Naive thymus-derived CD8-positive, alpha-beta T cell (primary cell): ENCODE measurements around the gene PIP5K1C. TPM values are rescaled to one million over a fixed set of nuclear protein-coding genes. Genes with fewer than 3 reads are reported as not detected.

Source experiments
- ATAC-seq, 2 donors: fragments of 150-1000 bp; cut with Tn5 transposase in 1 of 2; sonication (Bioruptor Pico), chemical (Tn5 transposase) in 1 of 2; 1 replicate in 1 of 2; 2 replicates in 1 of 2; pipeline ENCODE4 v1.10.0; 2021; ENCODE audit warnings: mild to moderate bottlenecking in 2 of 2, moderate library complexity in 2 of 2
- POLR2A ChIA-PET: fragments of 350-600 bp; sonication (Branson Sonifier 250); formaldehyde crosslinking; loops from one replicate; lab custom pipeline; 2021; ENCODE audit warnings: antibody characterized with exemption; lab: Charles Lee
- DNase-seq, 10 donors: peaks; one replicate each; pipeline versions ENCODE4 v3.0.0 to v3.0.0-alpha.2; 2020 to 2022
- H3K27ac Mint-ChIP-seq, 10 donors: one replicate each; pipeline ENCODE4 v1.8.0; 2020 to 2022; ENCODE audit warnings: mild to moderate bottlenecking in 10 of 10, mixed read lengths in 10 of 10, moderate library complexity in 4 of 10, inconsistent platforms in 1 of 10
- H3K27me3 Mint-ChIP-seq, 5 donors: one replicate each; pipeline ENCODE4 v1.8.0; 2021 to 2022; ENCODE audit warnings: mixed read lengths in 5 of 5
- H3K36me3 Mint-ChIP-seq, 3 donors: one replicate each; pipeline ENCODE4 v1.8.0; 2020 to 2022; ENCODE audit warnings: mixed read lengths in 3 of 3, mild to moderate bottlenecking in 2 of 3, inconsistent platforms in 1 of 3
- H3K4me1 Mint-ChIP-seq, 4 donors: one replicate each; pipeline ENCODE4 v1.8.0; 2021 to 2022; ENCODE audit warnings: mixed read lengths in 4 of 4
- H3K4me3 Mint-ChIP-seq, 10 donors: one replicate each; pipeline ENCODE4 v1.8.0; 2020 to 2022; ENCODE audit warnings: mild to moderate bottlenecking in 10 of 10, mixed read lengths in 10 of 10, moderate library complexity in 6 of 10, inconsistent platforms in 1 of 10
- H3K9me3 Mint-ChIP-seq, 9 donors: one replicate each; pipeline ENCODE4 v1.8.0; 2020 to 2022; ENCODE audit warnings: mixed read lengths in 9 of 9, mild to moderate bottlenecking in 3 of 9, inconsistent platforms in 1 of 9, moderate library complexity in 1 of 9
- polyA plus RNA-seq, 3 donors: library from polyadenylated mRNA; unstranded; fragments of 300-500 nt; fragmentation: Illumina TruSeq; gene quantifications; one replicate each; pipeline ENCODE4 v1.2.3, GENCODE V29; 2021
- total RNA-seq, 8 experiments: library from RNA in 2 of 8; stranded (reverse) in 2 of 8; gene quantifications; one replicate each; pipeline ENCODE4 v1.2.3 and lab custom pipeline; 2021 to 2026

Gene PIP5K1C
- total and polyA plus RNA-seq, 5 experiments from 2014 or later: 3.9 to 32.0 (median 10.1) TPM

DNA sequence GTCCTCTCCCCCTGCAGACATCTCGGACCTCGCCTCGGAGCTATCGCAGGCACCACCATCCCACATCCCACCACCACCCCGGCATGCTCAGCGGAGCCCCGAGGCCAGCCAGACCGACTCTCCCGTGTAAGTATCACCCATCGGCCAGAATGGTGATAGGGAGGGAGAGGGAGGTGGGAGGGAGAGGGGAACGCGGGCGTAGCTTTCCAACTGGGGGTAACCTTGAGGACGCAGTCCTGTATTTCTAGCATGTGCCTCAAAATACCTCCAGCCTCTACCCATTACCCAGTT lies 34.0 kb upstream of the PIP5K1C start:
- Mint-ChIP-seq H3K27ac (no peak overlapping the region), H3K27me3 (no peaks in the 10 kb centered on the region), H3K36me3 (peaks cover 0 to 13% (median 0%) of the 10 kb centered on the region in 3 donors), H3K9me3 (no peaks in the 10 kb centered on the region), H3K4me3 (no peak overlapping the region), H3K4me1 (peaks cover 8 to 15% (median 10%) of the 10 kb centered on the region in 4 donors)
- ATAC-seq (no peak), DNase-seq (no peak)
- POLR2A ChIA-PET: interaction anchor here (1.0 kb wide), 1 partner anchor 28 kb away, joined by 3 read pairs; the partner anchor contains the start of genes APBA3 and MRPL54

DNA sequence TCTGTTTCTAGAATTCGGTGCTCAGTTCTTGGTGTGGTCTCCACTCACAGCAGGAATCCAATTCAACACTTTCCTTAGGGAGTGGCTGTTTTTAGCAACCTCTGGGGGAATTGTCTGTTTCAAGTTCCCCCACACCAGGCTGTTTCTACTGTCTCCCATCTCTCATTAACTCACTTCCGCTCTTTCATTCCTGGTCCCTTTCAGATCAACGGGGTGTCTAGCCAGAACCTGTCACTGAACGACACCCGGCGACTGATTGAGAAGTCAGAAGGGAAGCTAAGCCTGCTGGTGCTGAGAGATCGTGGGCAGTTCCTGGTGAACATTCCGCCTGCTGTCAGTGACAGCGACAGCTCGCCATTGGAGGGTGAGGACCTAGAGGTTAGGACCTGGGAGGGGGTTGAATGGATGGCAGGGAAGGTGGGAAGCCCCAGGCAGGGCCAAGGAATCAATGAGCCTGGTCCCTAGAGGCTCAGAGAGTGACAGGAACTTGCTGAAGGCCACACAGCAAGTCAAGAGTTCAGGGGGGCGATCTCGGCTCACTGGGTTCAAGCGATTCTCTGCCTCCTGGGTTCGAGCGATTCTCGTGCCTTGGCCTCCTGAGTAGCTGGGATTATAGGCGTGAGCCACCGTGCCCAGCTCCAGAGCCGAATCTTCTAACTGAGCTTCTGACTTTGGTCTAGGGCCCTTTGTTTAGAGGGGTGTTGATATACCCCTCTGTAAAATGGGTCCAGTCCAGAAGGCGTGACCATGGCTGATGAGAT lies 33.5 kb upstream of the PIP5K1C start:
- Mint-ChIP-seq H3K4me1 (peaks cover 6 to 11% (median 7%) of the 10 kb centered on the region in 4 donors), H3K9me3 (no peaks in the 10 kb centered on the region), H3K27me3 (no peaks in the 10 kb centered on the region), H3K4me3 (no peak overlapping the region), H3K36me3 (peaks cover 0 to 13% (median 0%) of the 10 kb centered on the region in 3 donors), H3K27ac (peak overlapping the region in 3 of 10 donors; percentile 47 to 53 (median 49))
- DNase-seq: no peak
- ATAC-seq: no peak
- POLR2A ChIA-PET: interaction anchor here (1.0 kb wide), 1 partner anchor 28 kb away, joined by 3 read pairs; the partner anchor contains the start of genes APBA3 and MRPL54

DNA sequence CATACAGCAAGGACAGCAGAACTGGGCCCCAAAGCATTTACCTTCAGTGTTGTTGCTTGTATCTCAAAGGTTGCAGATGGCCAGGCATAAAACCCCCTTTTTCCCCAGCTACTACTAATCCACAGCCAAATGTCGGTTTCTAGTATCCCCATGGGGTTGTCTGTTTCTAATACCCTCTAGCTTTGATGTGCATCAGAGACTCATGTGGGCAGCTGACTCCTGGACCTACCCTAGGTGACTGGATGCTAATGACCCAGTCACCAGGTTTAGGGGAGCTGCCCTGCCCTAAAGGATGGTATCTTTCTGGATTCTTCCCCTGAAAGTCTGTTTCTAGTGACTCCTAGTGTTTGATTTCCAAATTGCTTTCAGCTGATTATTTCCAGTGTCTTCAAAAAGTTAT lies 31.8 kb upstream of the PIP5K1C start:
- POLR2A ChIA-PET: interaction anchor here (0.5 to 0.7 kb wide), 2 partner anchors 164 to 822 kb away, joined by 3 to 4 read pairs; no protein-coding TSS in a partner anchor
- H3K27ac Mint-ChIP-seq: peak overlapping the region in 1 of 10 donors; percentile 21
- no peaks in the 10 kb centered on the region for H3K27me3 Mint-ChIP-seq
- DNase-seq (no peak), ATAC-seq (no peak)
- no peak overlapping the region for H3K4me3 Mint-ChIP-seq
- H3K4me1 Mint-ChIP-seq: peaks cover 0 to 4% (median under 1%) of the 10 kb centered on the region in 4 donors
- peaks cover 0 to 9% (median 0%) of the 10 kb centered on the region in 3 donors for H3K36me3 Mint-ChIP-seq
- H3K9me3 Mint-ChIP-seq: no peaks in the 10 kb centered on the region

DNA sequence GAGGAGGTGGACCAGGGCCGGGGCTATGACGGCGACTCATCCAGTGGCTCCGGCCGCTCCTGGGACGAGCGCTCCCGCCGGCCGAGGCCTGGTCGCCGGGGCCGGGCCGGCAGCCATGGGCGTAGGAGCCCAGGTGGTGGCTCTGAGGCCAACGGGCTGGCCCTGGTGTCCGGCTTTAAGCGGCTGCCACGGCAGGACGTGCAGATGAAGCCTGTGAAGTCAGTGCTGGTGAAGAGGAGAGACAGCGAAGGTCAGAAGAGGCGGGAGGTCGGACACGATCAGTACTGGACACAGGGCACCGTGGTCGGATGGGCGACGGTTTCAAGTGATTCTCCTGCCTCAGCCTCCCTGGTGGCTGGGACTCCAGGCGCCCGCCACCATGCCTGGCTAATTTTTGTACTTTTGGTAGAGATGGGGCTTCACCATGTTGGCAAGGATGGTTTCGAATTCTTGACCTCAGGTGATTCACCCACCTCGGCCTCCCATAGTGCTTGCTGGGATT lies 30.2 kb upstream of the PIP5K1C start:
- Mint-ChIP-seq H3K27ac (peak overlapping the region in 1 of 10 donors; percentile 9), H3K9me3 (no peaks in the 10 kb centered on the region), H3K4me3 (no peak overlapping the region), H3K4me1 (peaks cover 0 to 4% (median 0%) of the 10 kb centered on the region in 4 donors), H3K36me3 (peaks cover 0 to under 1% (median 0%) of the 10 kb centered on the region in 3 donors), H3K27me3 (no peaks in the 10 kb centered on the region)
- POLR2A ChIA-PET: interaction anchor here (1.2 kb wide), 1 partner anchor 9 kb away, joined by 5 read pairs; no protein-coding TSS in a partner anchor
- DNase-seq: no peak
- no peak for ATAC-seq

DNA sequence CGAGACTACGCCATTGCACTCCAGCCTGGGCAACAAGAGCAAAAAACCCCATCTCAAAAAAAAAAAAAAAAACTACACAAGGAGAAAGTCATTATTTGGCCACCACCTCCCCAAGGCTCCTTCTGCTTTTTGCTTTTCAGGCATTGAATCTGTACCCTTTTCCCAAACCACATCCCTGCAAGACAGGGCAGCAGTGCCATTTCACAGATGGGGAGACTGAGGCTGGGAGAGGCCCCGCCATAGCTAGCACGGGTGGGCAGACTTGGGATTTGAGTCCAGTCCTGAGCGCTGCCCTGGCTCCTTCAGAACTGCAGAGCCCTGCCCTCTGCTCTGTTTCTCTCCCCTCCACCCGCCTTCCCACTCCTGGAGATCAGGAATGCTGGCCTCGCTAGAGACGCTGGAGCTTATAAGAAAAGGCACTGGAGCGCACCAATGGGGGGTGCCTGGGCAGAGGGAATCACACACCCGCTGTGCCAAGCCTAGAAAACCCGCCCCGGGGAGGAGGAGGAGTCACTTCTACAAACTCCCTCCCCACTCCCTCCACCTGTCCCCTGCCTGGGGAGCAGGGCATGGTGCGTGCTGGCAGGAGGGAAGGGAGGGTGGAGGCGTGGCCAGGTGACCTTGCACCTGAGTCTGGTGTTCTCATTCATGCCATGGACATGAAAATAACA lies 25.5 kb upstream of the PIP5K1C start:
- no peaks in the 10 kb centered on the region for H3K36me3 Mint-ChIP-seq
- no peak overlapping the region for H3K27ac Mint-ChIP-seq
- ATAC-seq: no peak
- peaks cover 0 to 3% (median 0%) of the 10 kb centered on the region in 5 donors for H3K27me3 Mint-ChIP-seq
- H3K9me3 Mint-ChIP-seq: no peaks in the 10 kb centered on the region
- POLR2A ChIA-PET: interaction anchor here (1.1 kb wide), 1 partner anchor 37 kb away, joined by 3 read pairs; no protein-coding TSS in a partner anchor
- H3K4me1 Mint-ChIP-seq: peaks cover 6 to 25% (median 11%) of the 10 kb centered on the region in 4 donors
- no peak for DNase-seq
- no peak overlapping the region for H3K4me3 Mint-ChIP-seq

DNA sequence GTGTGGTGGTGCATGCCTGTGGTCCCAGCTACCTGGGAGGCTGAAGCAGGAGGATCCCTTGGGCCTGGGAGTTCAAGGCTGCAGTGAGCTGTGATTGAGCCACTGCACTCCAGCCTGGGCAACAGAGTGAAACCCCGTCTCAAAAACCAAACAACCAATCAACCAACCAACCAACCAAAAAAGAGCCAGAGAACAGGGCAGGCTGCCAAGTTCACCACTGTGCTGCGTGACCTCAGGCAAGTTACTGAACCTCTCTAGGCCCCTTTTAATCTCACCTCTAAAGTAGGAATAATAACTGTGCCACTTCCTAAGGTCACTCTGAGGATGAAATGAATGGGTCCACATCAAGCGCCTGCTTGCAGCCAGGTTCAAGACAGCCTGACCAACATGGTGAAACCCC lies 24.9 kb upstream of the PIP5K1C start:
- H3K27me3 Mint-ChIP-seq: peaks cover 0 to 3% (median 0%) of the 10 kb centered on the region in 5 donors
- DNase-seq: no peak
- no peak overlapping the region for H3K4me3 Mint-ChIP-seq
- peak overlapping the region in 3 of 10 donors; percentile 3 to 33 (median 3) for H3K27ac Mint-ChIP-seq
- POLR2A ChIA-PET: no interaction called here
- H3K9me3 Mint-ChIP-seq: no peaks in the 10 kb centered on the region
- ATAC-seq: no peak
- H3K4me1 Mint-ChIP-seq: peaks cover 6 to 25% (median 12%) of the 10 kb centered on the region in 4 donors
- H3K36me3 Mint-ChIP-seq: no peaks in the 10 kb centered on the region

DNA sequence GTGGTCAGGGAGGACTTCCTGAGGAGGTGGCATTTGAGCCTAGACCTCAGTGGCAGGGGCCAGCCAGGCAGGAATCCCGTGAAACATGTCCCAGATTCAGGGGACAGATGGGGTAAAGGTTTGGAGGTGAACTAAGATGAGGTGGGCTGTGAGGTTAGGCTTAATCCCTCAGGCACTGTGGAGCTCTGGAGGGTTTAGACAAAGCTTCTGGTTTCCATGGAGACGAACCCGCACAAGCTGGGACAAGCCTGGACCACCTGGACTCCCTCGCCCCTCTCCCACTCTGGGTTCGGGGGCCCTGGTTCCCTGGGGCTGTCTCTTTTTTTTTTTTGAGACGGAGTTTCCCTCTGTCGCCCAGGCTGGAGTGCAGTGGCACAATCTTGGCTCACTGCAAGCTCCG lies 23.6 kb upstream of the PIP5K1C start:
- ATAC-seq (no peak), DNase-seq (no peak)
- Mint-ChIP-seq H3K27ac (peak overlapping the region in 1 of 10 donors; percentile 53), H3K9me3 (no peaks in the 10 kb centered on the region), H3K27me3 (peaks cover 0 to 8% (median 2%) of the 10 kb centered on the region in 5 donors), H3K36me3 (no peaks in the 10 kb centered on the region), H3K4me3 (no peak overlapping the region), H3K4me1 (peaks cover 5 to 31% (median 15%) of the 10 kb centered on the region in 4 donors)
- POLR2A ChIA-PET: interaction anchor here (0.9 kb wide), 1 partner anchor 39 kb away, joined by 4 read pairs; the partner anchor contains the start of gene MRPL54

DNA sequence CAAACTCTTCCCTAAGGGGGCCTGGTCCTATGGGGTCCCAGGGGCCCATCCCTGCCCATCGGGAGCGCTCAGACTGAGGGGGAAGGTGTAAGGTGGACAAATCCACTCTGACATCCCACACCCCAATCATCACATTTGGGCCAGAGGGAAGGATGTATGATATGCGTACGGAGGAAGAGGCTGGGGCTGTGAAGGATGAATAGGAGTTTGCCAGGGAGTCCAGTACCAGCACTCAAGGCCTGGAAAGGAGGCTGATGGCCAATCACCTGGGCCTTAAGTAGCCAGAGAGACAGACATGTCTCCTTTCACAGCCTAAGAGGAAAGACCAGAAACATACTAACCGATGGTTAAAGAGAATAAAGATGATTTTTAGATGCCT lies 22.8 kb upstream of the PIP5K1C start:
- peaks cover 0 to 9% (median 2%) of the 10 kb centered on the region in 5 donors for H3K27me3 Mint-ChIP-seq
- H3K9me3 Mint-ChIP-seq: no peaks in the 10 kb centered on the region
- POLR2A ChIA-PET: interaction anchor here (0.5 to 0.9 kb wide), 2 partner anchors 40 to 265 kb away, joined by 3 to 4 read pairs; partner anchors contain the start of gene MRPL54
- peak overlapping the region in 7 of 10 donors; percentile 8 to 49 (median 36) for H3K4me3 Mint-ChIP-seq
- H3K4me1 Mint-ChIP-seq: peaks cover 5 to 31% (median 15%) of the 10 kb centered on the region in 4 donors
- no peaks in the 10 kb centered on the region for H3K36me3 Mint-ChIP-seq
- H3K27ac Mint-ChIP-seq: peak overlapping the region in 2 of 10 donors; percentile 66 to 76
- DNase-seq (no peak), ATAC-seq (no peak)

DNA sequence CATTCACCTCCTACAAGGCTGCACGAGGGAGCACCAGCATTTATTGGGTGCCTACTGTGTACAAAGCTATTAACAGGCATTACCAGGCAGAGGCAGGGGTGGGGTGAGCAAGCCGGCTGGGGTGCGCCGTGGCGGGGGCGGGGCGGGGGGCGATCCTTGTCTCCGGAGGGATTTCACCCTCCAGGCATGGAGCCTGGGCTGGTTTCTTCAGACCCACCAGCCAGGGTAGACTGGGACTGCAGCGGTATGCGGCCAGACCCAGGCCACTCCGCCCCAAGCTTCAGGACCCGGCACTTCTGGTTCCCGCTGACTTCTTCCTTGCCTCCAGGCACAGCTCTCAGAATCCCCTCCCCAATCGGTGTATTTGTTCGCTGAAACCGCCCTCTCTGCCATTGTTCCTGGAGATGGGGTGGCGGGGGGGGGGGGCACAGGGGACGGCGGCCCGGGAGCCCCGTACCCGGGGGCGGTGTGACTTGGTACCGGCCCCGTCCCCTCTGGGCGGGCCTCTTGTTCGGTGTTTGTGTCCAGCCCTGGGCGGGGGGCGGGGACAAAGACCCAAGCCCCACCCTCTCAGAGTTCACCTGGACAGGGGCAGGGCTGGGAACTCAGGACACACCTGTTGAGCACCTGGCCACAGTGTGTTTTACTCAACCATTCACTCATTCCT lies 22.3 kb upstream of the PIP5K1C start:
- ATAC-seq (no peak), DNase-seq (no peak)
- POLR2A ChIA-PET: interaction anchor here (0.5 to 3.3 kb wide), 4 partner anchors 8 to 265 kb away, joined by 3 to 19 read pairs (median 6); partner anchors contain the start of genes APBA3 and MRPL54
- H3K4me1 Mint-ChIP-seq: peaks cover 5 to 31% (median 15%) of the 10 kb centered on the region in 4 donors
- peak overlapping the region in 2 of 10 donors; percentile 28 to 47 for H3K27ac Mint-ChIP-seq
- H3K9me3 Mint-ChIP-seq: no peaks in the 10 kb centered on the region
- peaks cover 0 to 9% (median 2%) of the 10 kb centered on the region in 5 donors for H3K27me3 Mint-ChIP-seq
- no peaks in the 10 kb centered on the region for H3K36me3 Mint-ChIP-seq
- peak overlapping the region; percentile 75 to 90 (median 80) for H3K4me3 Mint-ChIP-seq

DNA sequence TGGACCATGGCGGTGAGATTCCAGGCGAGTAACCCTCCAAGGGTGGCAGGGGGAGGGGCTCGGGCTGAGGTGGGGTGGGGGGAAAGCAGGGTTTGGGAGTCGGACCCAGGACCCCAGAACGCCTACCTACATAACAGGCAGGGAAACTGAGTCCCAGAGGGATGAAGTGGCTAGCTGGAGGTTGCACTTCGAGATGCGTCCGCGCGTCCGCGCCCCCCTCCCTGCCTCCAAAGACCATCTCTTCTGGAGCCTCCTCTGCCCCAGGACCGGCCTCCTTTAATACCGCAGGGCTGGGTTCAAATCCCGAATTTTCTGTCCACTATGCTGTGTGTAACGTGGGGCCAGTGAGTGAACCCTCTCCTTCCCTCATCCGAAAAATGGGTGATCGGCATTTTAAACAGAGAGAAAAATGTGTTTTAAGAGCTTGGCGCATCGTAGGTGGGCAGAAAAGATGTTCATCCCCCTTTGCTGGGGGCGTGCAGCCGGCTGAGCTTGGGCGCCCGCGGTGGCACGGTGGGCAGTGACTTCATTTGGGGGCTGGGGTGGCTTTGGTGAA lies 21.7 kb upstream of the PIP5K1C start:
- DNase-seq: no peak
- H3K27ac Mint-ChIP-seq: peak overlapping the region in 5 of 10 donors; percentile 9 to 47 (median 28)
- H3K27me3 Mint-ChIP-seq: peaks cover 0 to 9% (median 2%) of the 10 kb centered on the region in 5 donors
- H3K9me3 Mint-ChIP-seq: no peaks in the 10 kb centered on the region
- peak overlapping the region; percentile 75 to 90 (median 80) for H3K4me3 Mint-ChIP-seq
- H3K36me3 Mint-ChIP-seq: no peaks in the 10 kb centered on the region
- peaks cover 5 to 31% (median 15%) of the 10 kb centered on the region in 4 donors for H3K4me1 Mint-ChIP-seq
- ATAC-seq: no peak
- POLR2A ChIA-PET: interaction anchor here (0.5 to 3.3 kb wide), 5 partner anchors 9 to 45 kb away, joined by 3 to 19 read pairs (median 5); partner anchors contain the start of genes APBA3 and MRPL54

DNA sequence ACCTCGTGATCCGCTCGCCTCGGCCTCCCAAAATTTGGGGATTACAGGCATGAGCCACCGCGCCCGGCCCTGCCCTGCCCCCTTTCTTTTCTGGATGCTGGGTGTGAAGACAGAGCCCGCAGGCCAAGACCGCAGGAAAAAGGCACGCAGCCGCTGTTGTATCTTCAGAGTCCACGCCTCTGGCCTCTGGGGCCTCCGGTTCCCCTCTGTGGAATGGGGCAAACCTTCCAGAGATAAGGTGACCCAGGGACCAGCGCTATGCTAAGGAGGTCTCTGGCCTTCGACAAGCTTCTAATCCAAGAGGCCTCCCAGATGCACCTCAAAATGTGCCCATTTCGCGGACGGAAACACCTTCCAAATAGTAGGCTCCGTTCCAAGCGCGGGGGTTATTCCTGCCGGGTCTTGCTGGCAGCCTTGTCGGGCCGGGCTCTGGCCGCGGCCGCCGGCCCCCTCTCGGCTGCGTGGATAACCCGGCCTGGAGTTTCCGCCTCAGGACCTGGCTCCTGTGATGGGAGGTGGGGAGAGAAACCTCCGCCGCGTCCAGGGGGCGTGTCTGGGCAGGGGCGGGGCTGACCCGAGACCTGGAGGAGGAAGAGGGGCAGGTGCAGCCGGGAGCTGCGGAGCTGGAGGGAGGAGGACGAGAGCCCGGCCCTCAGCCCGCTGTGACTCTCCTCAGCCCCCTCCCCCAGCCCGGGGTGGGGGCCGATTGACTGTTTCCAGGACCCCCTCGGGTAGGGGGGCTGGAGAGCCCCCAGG lies 21.0 kb upstream of the PIP5K1C start:
- H3K4me1 Mint-ChIP-seq: peaks cover 5 to 31% (median 15%) of the 10 kb centered on the region in 4 donors
- H3K27me3 Mint-ChIP-seq: peaks cover 0 to 9% (median 2%) of the 10 kb centered on the region in 5 donors
- H3K9me3 Mint-ChIP-seq: no peaks in the 10 kb centered on the region
- POLR2A ChIA-PET: interaction anchor here (0.5 to 3.3 kb wide), 6 partner anchors 10 to 357 kb away, joined by 3 to 19 read pairs (median 4); partner anchors contain the start of genes APBA3 and MRPL54
- H3K4me3 Mint-ChIP-seq: peak overlapping the region; percentile 75 to 90 (median 80)
- ATAC-seq (peak; percentile 85 to 93), DNase-seq (peak; percentile 72 to 89 (median 80))
- H3K27ac Mint-ChIP-seq: peak overlapping the region in 1 of 10 donors; percentile 9
- H3K36me3 Mint-ChIP-seq: no peaks in the 10 kb centered on the region
